Measurements from ENCODE around the gene PHKB. TPM values are rescaled to one million over a fixed set of nuclear protein-coding genes. Genes with fewer than 3 reads are reported as not detected.

Gene PHKB
- total RNA-seq, 1 experiment from 2014 or later = 83.4 TPM

DNA sequence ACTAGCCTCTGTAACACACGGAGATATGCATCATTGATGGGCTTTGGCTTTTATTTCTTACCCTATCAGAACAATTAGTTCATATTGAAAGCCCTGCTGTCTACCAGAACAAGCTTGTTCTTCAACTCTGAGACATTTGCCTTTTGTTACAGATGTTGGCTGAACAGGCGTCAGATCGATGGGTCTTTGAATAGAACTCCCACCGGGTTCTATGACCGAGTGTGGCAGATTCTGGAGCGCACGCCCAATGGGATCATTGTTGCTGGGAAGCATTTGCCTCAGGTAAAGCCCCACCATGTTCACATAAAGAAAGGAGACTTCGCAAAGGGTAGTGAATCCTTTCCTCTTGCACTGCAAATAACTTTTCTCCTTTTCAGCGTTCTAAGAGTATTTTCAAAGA is 232.1 kb downstream of the PHKB start:
- no TSS peak for BruUV-seq (replicated peaks)
- intact Hi-C loops (cut with micrococcal nuclease; ENCODE audit: unreplicated experiment) = no loop called here
- Mint-ChIP-seq H3K36me3 (ENCODE audit: insufficient read depth, unreplicated experiment) (peaks cover 15% of the 10 kb centered on the region), H3K4me3 (ENCODE audit: low read depth, unreplicated experiment) (no peak overlapping the region), H3K4me1 (ENCODE audit: low read depth, unreplicated experiment) (no peaks in the 10 kb centered on the region), H3K9me3 (ENCODE audit: low read depth, unreplicated experiment) (no peaks in the 10 kb centered on the region), H3K27ac (ENCODE audit: unreplicated experiment) (no peak overlapping the region), H3K27me3 (ENCODE audit: unreplicated experiment) (no peaks in the 10 kb centered on the region)
- CTCF ChIA-PET = no interaction called here
- TF ChIP-seq, protein P1, sequence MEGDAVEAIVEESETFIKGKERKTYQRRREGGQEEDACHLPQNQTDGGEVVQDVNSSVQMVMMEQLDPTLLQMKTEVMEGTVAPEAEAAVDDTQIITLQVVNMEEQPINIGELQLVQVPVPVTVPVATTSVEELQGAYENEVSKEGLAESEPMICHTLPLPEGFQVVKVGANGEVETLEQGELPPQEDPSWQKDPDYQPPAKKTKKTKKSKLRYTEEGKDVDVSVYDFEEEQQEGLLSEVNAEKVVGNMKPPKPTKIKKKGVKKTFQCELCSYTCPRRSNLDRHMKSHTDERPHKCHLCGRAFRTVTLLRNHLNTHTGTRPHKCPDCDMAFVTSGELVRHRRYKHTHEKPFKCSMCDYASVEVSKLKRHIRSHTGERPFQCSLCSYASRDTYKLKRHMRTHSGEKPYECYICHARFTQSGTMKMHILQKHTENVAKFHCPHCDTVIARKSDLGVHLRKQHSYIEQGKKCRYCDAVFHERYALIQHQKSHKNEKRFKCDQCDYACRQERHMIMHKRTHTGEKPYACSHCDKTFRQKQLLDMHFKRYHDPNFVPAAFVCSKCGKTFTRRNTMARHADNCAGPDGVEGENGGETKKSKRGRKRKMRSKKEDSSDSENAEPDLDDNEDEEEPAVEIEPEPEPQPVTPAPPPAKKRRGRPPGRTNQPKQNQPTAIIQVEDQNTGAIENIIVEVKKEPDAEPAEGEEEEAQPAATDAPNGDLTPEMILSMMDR (IDR thresholded peaks at IDR 0.05; ENCODE audit: unreplicated experiment) = no peak
- no peak for DNase-seq

DNA sequence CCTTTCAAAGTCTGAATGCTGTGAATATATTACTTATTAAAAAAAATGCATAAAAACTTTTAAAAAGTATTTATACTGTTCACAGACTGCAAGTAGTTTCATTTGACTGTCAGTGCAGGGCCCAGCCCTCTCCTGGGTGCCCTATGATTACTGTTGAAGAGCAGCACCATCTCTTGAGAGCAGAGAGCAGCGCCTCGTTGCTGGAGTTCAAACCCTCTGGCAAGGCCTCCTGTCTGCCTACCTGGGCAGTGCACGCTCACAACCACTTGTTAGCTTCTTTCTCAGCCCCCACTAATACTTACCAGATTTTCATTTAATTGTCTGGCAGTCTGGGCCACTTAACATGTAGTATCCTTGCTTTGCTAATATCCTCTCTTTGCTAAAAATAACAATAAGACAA is 233.4 kb downstream of the PHKB start:
- BruUV-seq (replicated peaks) = no TSS peak
- TF ChIP-seq, protein P1 (IDR thresholded peaks at IDR 0.05; ENCODE audit: unreplicated experiment) = no peak
- intact Hi-C loops (cut with micrococcal nuclease; ENCODE audit: unreplicated experiment) = no loop called here
- H3K4me3 Mint-ChIP-seq (ENCODE audit: low read depth, unreplicated experiment) = no peak overlapping the region
- no peaks in the 10 kb centered on the region for H3K27me3 Mint-ChIP-seq (ENCODE audit: unreplicated experiment)
- H3K36me3 Mint-ChIP-seq (ENCODE audit: insufficient read depth, unreplicated experiment) = peaks cover 15% of the 10 kb centered on the region
- H3K9me3 Mint-ChIP-seq (ENCODE audit: low read depth, unreplicated experiment) = no peaks in the 10 kb centered on the region
- no peaks in the 10 kb centered on the region for H3K4me1 Mint-ChIP-seq (ENCODE audit: low read depth, unreplicated experiment)
- DNase-seq = no peak
- no peak overlapping the region for H3K27ac Mint-ChIP-seq (ENCODE audit: unreplicated experiment)
- CTCF ChIA-PET = no interaction called here

- no peak for DNase-seq
- Mint-ChIP-seq H3K36me3 (ENCODE audit: insufficient read depth, unreplicated experiment) (peaks cover 6% of the 10 kb centered on the region), H3K9me3 (ENCODE audit: low read depth, unreplicated experiment) (no peaks in the 10 kb centered on the region), H3K4me3 (ENCODE audit: low read depth, unreplicated experiment) (no peak overlapping the region), H3K27me3 (ENCODE audit: unreplicated experiment) (no peaks in the 10 kb centered on the region), H3K27ac (ENCODE audit: unreplicated experiment) (no peak overlapping the region), H3K4me1 (ENCODE audit: low read depth, unreplicated experiment) (no peaks in the 10 kb centered on the region)
- BruUV-seq (replicated peaks) = no TSS peak
- TF ChIP-seq, protein P1 (IDR thresholded peaks at IDR 0.05; ENCODE audit: unreplicated experiment) = no peak
- CTCF ChIA-PET = no interaction called here
- intact Hi-C loops (cut with micrococcal nuclease; ENCODE audit: unreplicated experiment) = no loop called here
These were observed 234.6 kb downstream of the PHKB start for GRCh38 chr16:47695756-47696155.

- TF ChIP-seq, protein P1 (IDR thresholded peaks at IDR 0.05; ENCODE audit: unreplicated experiment) = no peak
- Mint-ChIP-seq H3K4me1 (ENCODE audit: low read depth, unreplicated experiment) (no peaks in the 10 kb centered on the region), H3K9me3 (ENCODE audit: low read depth, unreplicated experiment) (no peaks in the 10 kb centered on the region), H3K27me3 (ENCODE audit: unreplicated experiment) (no peaks in the 10 kb centered on the region), H3K27ac (ENCODE audit: unreplicated experiment) (no peak overlapping the region), H3K36me3 (ENCODE audit: insufficient read depth, unreplicated experiment) (no peaks in the 10 kb centered on the region), H3K4me3 (ENCODE audit: low read depth, unreplicated experiment) (no peak overlapping the region)
- CTCF ChIA-PET = interaction anchor here (0.7 kb wide), 1 partner anchor 235 kb away, joined by 7 read pairs; no protein-coding TSS in a partner anchor
- intact Hi-C loops (cut with micrococcal nuclease; ENCODE audit: unreplicated experiment) = no loop called here
- DNase-seq = no peak
- BruUV-seq (replicated peaks) = no TSS peak
These were observed 236.7 kb downstream of the PHKB start for GRCh38 chr16:47697826-47698225.

All from Calu3 (cell line).